Measurements from ENCODE around the gene CNGA1.

DNA sequence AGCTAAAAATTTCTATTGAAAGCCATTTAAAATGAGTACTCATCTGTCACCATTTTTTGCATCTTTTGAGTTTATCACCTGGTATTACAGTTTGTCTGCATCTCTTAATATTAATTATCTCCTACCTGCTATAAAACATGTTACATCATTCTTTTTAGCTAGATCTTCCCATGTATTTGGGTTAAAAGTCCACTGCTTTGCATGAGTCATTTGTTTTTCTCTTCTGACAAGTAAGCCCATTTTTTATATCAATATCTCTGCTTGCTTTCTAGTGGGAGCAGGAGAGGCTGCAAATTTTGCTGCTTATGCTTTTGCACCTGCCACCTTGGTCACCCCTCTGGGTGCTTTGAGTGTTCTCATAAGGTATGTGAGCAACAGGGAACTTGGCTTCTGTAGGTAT lies 16.2 kb upstream of the CNGA1 start:
- TF ChIP-seq CTCF (IDR thresholded peaks at IDR 0.05) (no peak), ZFX (IDR thresholded peaks at IDR 0.05; ENCODE audit: borderline replicate concordance) (no peak)
